ENCODE data around the gene CTTNBP2NL.

- TF ChIP-seq ZNF211 (tag by site-specific recombination; IDR thresholded peaks at IDR 0.05; ENCODE audit: low read depth), result no peak
- no peak for TF ChIP-seq ZNF26 (tag by site-specific recombination; IDR thresholded peaks at IDR 0.05)
- TF ChIP-seq ZNF146 (tag by site-specific recombination; IDR thresholded peaks at IDR 0.05), result no peak
- TF ChIP-seq, protein P1, sequence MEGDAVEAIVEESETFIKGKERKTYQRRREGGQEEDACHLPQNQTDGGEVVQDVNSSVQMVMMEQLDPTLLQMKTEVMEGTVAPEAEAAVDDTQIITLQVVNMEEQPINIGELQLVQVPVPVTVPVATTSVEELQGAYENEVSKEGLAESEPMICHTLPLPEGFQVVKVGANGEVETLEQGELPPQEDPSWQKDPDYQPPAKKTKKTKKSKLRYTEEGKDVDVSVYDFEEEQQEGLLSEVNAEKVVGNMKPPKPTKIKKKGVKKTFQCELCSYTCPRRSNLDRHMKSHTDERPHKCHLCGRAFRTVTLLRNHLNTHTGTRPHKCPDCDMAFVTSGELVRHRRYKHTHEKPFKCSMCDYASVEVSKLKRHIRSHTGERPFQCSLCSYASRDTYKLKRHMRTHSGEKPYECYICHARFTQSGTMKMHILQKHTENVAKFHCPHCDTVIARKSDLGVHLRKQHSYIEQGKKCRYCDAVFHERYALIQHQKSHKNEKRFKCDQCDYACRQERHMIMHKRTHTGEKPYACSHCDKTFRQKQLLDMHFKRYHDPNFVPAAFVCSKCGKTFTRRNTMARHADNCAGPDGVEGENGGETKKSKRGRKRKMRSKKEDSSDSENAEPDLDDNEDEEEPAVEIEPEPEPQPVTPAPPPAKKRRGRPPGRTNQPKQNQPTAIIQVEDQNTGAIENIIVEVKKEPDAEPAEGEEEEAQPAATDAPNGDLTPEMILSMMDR (tag by site-specific recombination; IDR thresholded peaks at IDR 0.05), result no peak
- TF ChIP-seq ZBTB21 (tag by site-specific recombination; IDR thresholded peaks at IDR 0.05), result no peak
- no peak for TF ChIP-seq ZNF560 (tag by site-specific recombination; IDR thresholded peaks at IDR 0.05; ENCODE audit: borderline replicate concordance)
- no peak for TF ChIP-seq ZNF311 (tag by site-specific recombination; IDR thresholded peaks at IDR 0.05; ENCODE audit: borderline replicate concordance)
- TF ChIP-seq ZNF169 (tag by site-specific recombination; IDR thresholded peaks at IDR 0.05), result no peak
- no peak for TF ChIP-seq ZNF629 (tag by site-specific recombination; IDR thresholded peaks at IDR 0.05)
- TF ChIP-seq YY1 (tag by site-specific recombination; IDR thresholded peaks at IDR 0.05), result no peak
- no peak for TF ChIP-seq ZNF449 (tag by site-specific recombination; IDR thresholded peaks at IDR 0.05)
Measured at GRCh38 chr1:112381324-112382076, 14.5 kb upstream of the CTTNBP2NL start.

Data from HEK293 (cell line).